ENCODE data around the gene USE1.

DNA sequence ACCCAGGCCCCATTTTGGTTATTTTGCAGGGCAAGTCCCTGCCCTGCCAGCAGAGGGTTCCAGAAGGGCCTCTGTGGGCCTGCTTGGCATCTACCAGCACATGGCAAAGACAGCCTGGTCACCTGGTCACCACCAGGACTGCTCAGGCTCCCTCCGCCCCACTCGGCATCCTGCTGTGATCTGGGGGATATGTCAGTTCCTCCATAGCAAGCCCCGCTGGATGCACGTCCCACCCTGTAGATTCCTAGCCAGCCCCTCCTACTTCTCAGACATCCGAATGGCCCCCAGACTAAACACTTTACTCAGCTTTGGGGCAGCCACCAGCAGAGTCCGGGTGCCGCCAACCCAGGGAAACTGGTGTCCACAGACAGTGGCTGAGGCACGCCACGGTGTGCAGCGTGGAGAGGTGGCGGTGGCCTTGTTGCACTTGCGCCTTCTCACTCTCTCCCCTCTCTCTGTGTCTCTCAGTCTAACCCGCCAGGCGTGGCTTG lies 31.8 kb upstream of the USE1 start:
- TF ChIP-seq GABPA (IDR thresholded peaks at IDR 0.05 in 1 of 2, conservative IDR thresholded peaks at IDR 0.05 in 1 of 2) = no peak
- TF ChIP-seq EGR1 (IDR thresholded peaks at IDR 0.05; ENCODE audit: low read depth in 2 of 2) = no peak
- TF ChIP-seq, protein P1, sequence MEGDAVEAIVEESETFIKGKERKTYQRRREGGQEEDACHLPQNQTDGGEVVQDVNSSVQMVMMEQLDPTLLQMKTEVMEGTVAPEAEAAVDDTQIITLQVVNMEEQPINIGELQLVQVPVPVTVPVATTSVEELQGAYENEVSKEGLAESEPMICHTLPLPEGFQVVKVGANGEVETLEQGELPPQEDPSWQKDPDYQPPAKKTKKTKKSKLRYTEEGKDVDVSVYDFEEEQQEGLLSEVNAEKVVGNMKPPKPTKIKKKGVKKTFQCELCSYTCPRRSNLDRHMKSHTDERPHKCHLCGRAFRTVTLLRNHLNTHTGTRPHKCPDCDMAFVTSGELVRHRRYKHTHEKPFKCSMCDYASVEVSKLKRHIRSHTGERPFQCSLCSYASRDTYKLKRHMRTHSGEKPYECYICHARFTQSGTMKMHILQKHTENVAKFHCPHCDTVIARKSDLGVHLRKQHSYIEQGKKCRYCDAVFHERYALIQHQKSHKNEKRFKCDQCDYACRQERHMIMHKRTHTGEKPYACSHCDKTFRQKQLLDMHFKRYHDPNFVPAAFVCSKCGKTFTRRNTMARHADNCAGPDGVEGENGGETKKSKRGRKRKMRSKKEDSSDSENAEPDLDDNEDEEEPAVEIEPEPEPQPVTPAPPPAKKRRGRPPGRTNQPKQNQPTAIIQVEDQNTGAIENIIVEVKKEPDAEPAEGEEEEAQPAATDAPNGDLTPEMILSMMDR (IDR thresholded peaks at IDR 0.05; ENCODE audit: low read depth, low read length, missing input control) = no peak
